HG03280 (cell line): ENCODE results near the gene BMP6.

Experiments
- ATAC-seq: cut with Tn5 transposase; IDR thresholded peaks from one replicate; pipeline ENCODE4 v1.9.1; 2021; ENCODE audit warnings: mild to moderate bottlenecking, moderate library complexity; ENCODE audit not compliant: unreplicated experiment

Gene BMP6

GRCh38 chr6:7821426-7821825 is 95.5 kb downstream of the BMP6 start:
- no peak for ATAC-seq

GRCh38 chr6:7823552-7823951 is 97.7 kb downstream of the BMP6 start:
- ATAC-seq = no peak

GRCh38 chr6:7825986-7826385 is 100.1 kb downstream of the BMP6 start:
- ATAC-seq = no peak

GRCh38 chr6:7827142-7827541 is 101.2 kb downstream of the BMP6 start:
- no peak for ATAC-seq

- no peak for ATAC-seq
These were observed 102.2 kb downstream of the BMP6 start for GRCh38 chr6:7828124-7828523.

- no peak for ATAC-seq
These were observed 107.2 kb downstream of the BMP6 start for GRCh38 chr6:7832904-7833750.

GRCh38 chr6:7833751-7834070 is 107.8 kb downstream of the BMP6 start:
- ATAC-seq = no peak

- ATAC-seq = no peak
These were observed 110.6 kb downstream of the BMP6 start for GRCh38 chr6:7836371-7837026.

GRCh38 chr6:7841781-7842468 is 116.0 kb downstream of the BMP6 start:
- ATAC-seq = no peak

- no peak for ATAC-seq
These were observed 121.3 kb downstream of the BMP6 start for GRCh38 chr6:7846966-7847818.

GRCh38 chr6:7848229-7848628 is 122.3 kb downstream of the BMP6 start:
- no peak for ATAC-seq

- no peak for ATAC-seq
These were observed 125.9 kb downstream of the BMP6 start for GRCh38 chr6:7851780-7852179.

- ATAC-seq = no peak
These were observed 133.7 kb downstream of the BMP6 start for GRCh38 chr6:7859591-7859990.

- no peak for ATAC-seq
These were observed 139.9 kb downstream of the BMP6 start for GRCh38 chr6:7865781-7866180.

GRCh38 chr6:7866526-7866925 is 140.6 kb downstream of the BMP6 start:
- ATAC-seq = no peak

GRCh38 chr6:7868926-7869325 is 143.0 kb downstream of the BMP6 start:
- ATAC-seq = no peak

GRCh38 chr6:7878401-7878964 is 152.6 kb downstream of the BMP6 start:
- no peak for ATAC-seq

- ATAC-seq = no peak
These were observed 153.1 kb downstream of the BMP6 start for GRCh38 chr6:7879043-7879442.

GRCh38 chr6:7879579-7879978 is 153.7 kb downstream of the BMP6 start:
- ATAC-seq = no peak

- ATAC-seq = no peak
These were observed 154.2 kb downstream of the BMP6 start for GRCh38 chr6:7879980-7880717.
